Activated CD4-positive, alpha-beta T cell treated with anti-CD3 and anti-CD28 coated beads for 36 hours (primary cell): Measurements from ENCODE around the gene ETAA1. TPM values are rescaled to one million over a fixed set of nuclear protein-coding genes. Genes with fewer than 3 reads are reported as not detected.

ENCODE experiments used
- ATAC-seq: fragments of 200-7000 bp; cut with Tn5 transposase; one replicate; pipeline ENCODE4 v1.10.0; 2021; ENCODE audit warnings: mild to moderate bottlenecking, moderate library complexity
- CTCF ChIA-PET: fragments of 350-600 bp; sonication (Branson Sonifier 250); formaldehyde crosslinking; loops from one replicate; lab custom pipeline; 2021; ENCODE audit warnings: antibody characterized with exemption; lab: Charles Lee
- POLR2A ChIA-PET: fragments of 350-600 bp; sonication (Branson Sonifier 250); formaldehyde crosslinking; loops from one replicate; lab custom pipeline; 2021; ENCODE audit warnings: antibody characterized with exemption, inconsistent platforms; lab: Charles Lee
- DNase-seq: peaks from one replicate; pipeline ENCODE4 v3.0.0-alpha.2; 2020
- H3K27ac Mint-ChIP-seq: one replicate; pipeline ENCODE4 v1.8.0; 2021; ENCODE audit warnings: mixed read lengths
- H3K27me3 Mint-ChIP-seq: one replicate; pipeline ENCODE4 v1.8.0; 2021; ENCODE audit warnings: mixed read lengths
- H3K36me3 Mint-ChIP-seq: one replicate; pipeline ENCODE4 v1.8.0; 2021; ENCODE audit warnings: low read depth, mixed read lengths
- H3K4me1 Mint-ChIP-seq: one replicate; pipeline ENCODE4 v1.8.0; 2021; ENCODE audit warnings: mixed read lengths
- H3K4me3 Mint-ChIP-seq: one replicate; pipeline ENCODE4 v1.8.0; 2021; ENCODE audit warnings: mild to moderate bottlenecking, moderate library complexity, mixed read lengths
- H3K9me3 Mint-ChIP-seq: one replicate; pipeline ENCODE4 v1.8.0; 2021; ENCODE audit warnings: low read depth, mixed read lengths
- intact Hi-C, 2 experiments: fragments of 100-400 bp; cut with DNase I in 1 of 2; cut with micrococcal nuclease in 1 of 2; formaldehyde crosslinking; loops; one replicate each; pipeline versions ENCODE4 v1.14.2 to v1.15.1; 2022 to 2024; cut with DNase I, micrococcal nuclease
- total RNA-seq, 2 experiments: library from RNA; stranded (reverse); gene quantifications; one replicate each; pipeline ENCODE4 v1.2.3, GENCODE V29; 2021

The ETAA1 gene
- total RNA-seq, 2 experiments from 2014 or later = 13.7 to 17.1 TPM

DNA sequence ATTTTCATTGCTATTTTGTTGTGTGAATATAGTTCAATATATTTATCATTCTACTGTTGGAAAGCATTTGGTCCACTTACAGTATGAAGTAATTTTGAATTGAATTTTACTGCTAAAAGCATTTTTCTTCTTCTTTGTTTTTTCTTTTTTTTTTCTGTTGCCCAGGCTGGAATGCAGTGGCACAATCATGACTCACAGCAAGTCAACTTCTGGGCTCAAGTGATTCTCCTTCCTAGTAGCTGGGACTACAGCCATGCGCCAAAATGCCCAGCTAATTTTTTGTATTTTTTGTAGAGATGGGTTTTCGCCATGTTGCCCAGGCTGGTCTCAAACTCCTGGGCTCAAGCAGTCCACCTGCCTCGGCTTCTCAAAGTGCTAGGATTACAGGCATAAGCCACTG lies 2.4 kb upstream of the ETAA1 start:
- Mint-ChIP-seq H3K4me3 (no peak overlapping the region), H3K36me3 (peaks cover 4% of the 10 kb centered on the region), H3K27ac (no peak overlapping the region), H3K4me1 (peaks cover 6% of the 10 kb centered on the region), H3K9me3 (no peaks in the 10 kb centered on the region), H3K27me3 (no peaks in the 10 kb centered on the region)
- ATAC-seq (no peak), DNase-seq (no peak)
- ChIA-PET CTCF (interaction anchor here (0.6 kb wide), 1 partner anchor 17 kb away, joined by 3 read pairs; no protein-coding TSS in a partner anchor), POLR2A (no interaction called here)
- intact Hi-C loops = loop anchor here in 1 of 2 experiments (5.0 kb wide), 3 partner anchors 858 to 1962 kb away; partner anchors contain the start of genes APLF, FBXO48, PPP3R1 and SPRED2

DNA sequence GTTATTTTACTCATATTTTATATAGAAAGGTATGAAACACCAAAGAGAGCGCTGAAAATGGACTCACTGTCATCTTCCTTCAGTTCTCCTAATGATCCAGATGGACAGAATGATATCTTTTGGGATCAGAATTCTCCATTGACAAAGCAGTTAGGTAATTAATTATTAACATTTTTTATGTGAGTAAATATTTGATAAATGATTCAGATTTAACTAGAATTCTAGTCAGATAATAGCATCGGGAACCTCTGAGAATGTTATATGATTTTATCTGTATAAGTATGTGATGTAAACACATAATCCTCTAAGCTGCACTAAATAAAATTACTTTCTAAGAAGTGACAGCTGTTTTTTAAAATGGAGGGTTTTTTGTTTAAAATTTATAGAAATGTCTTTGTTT lies 2.0 kb downstream of the ETAA1 start:
- intact Hi-C loops = loop anchor here in 1 of 2 experiments (5.0 kb wide), 3 partner anchors 853 to 1967 kb away; partner anchors contain the start of genes APLF, FBXO48, PPP3R1 and SPRED2
- H3K36me3 Mint-ChIP-seq = peaks cover 21% of the 10 kb centered on the region
- DNase-seq (no peak), ATAC-seq (no peak)
- H3K4me1 Mint-ChIP-seq = peaks cover 12% of the 10 kb centered on the region
- ChIA-PET POLR2A (no interaction called here), CTCF (no interaction called here)
- no peak overlapping the region for H3K27ac Mint-ChIP-seq
- no peak overlapping the region for H3K4me3 Mint-ChIP-seq
- H3K27me3 Mint-ChIP-seq = no peaks in the 10 kb centered on the region
- no peaks in the 10 kb centered on the region for H3K9me3 Mint-ChIP-seq

DNA sequence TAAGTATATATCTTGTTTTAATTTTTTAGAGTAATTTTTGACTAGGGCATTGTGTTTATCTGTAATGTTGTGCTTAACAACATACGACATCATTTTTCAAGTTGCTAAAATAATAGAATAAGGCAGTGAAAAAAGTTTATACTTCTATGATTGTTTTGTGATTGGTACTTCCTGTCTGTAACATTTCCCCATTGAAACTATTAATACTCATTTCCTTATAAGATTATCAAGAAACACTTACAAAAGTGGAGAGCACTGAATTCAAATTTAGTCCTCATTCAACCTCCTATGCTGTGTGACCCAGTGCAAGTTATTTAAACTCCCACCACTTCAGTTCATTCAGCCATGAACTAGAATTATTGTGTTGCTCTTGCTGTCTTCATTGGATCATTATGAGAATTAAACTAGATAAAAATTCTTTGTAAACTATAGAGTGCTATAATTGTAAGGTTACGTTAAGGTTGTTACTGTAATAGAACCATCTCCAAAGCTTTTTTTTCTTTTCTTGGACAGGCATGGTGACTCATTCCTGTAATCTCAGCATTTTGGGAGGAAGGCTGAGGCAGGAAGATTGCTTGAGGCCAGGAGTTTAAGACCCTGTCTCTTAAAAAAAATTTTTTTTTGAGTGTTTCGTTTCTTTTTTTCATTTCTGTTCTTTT lies 2.8 kb downstream of the ETAA1 start:
- Mint-ChIP-seq H3K27ac (no peak overlapping the region), H3K4me1 (peaks cover 16% of the 10 kb centered on the region), H3K9me3 (no peaks in the 10 kb centered on the region), H3K4me3 (no peak overlapping the region), H3K27me3 (no peaks in the 10 kb centered on the region), H3K36me3 (peaks cover 29% of the 10 kb centered on the region)
- ChIA-PET CTCF (interaction anchor here (0.7 to 1.4 kb wide), 2 partner anchors 9 to 474 kb away, joined by 4 read pairs; no protein-coding TSS in a partner anchor), POLR2A (no interaction called here)
- intact Hi-C loops = loop anchor here in 1 of 2 experiments (5.0 kb wide), 3 partner anchors 852 to 1968 kb away; partner anchors contain the start of genes APLF, FBXO48, PPP3R1 and SPRED2
- ATAC-seq (no peak), DNase-seq (no peak)

DNA sequence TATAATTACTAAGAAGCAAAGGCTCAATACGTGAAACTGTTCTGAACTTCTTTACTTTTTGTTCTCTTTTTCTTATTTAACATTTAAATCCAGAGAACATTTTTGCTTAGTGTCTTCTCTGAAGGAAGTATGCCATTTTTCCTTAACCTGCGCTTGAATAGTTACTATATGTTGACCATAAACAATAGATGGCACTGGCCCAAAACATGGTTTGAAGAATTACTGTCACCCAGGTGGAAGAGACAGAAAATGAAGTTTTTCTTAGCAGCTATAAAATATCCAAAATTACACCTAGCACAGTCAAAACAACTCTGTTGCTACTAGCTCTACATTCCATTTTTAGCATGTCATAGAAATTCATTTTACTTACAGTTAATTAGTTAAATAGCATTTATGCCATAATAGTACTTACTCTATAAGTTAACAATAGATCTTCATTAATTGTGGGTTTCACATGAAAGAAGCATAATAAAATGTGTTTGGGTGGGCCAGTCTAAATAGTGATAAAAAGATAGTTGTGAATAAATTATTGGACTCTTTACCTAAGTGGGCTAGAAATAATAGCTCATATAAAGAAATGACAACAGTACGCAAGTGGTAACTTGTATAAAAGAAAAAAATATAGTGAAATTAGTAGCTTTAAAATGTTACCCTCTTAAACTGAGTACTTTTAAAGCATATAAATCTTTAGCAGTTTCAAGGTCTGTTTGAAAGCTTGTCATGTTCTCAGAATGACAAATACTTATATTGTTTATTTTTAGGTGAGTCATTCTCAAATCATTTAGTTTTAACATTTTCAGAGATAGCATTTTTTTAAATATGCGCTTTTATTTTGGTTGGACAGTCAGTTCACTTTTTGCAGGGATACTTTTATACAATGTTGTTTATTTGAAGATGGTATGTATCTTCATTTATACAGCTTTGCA lies 3.7 kb downstream of the ETAA1 start:
- H3K36me3 Mint-ChIP-seq = peaks cover 33% of the 10 kb centered on the region
- peaks cover 16% of the 10 kb centered on the region for H3K4me1 Mint-ChIP-seq
- DNase-seq = no peak
- no peak overlapping the region for H3K4me3 Mint-ChIP-seq
- no peaks in the 10 kb centered on the region for H3K9me3 Mint-ChIP-seq
- ChIA-PET CTCF (interaction anchor here (0.7 to 1.4 kb wide), 3 partner anchors 8 to 343 kb away, joined by 3 to 4 read pairs (median 3); no protein-coding TSS in a partner anchor), POLR2A (interaction anchor here (0.5 kb wide), 1 partner anchor 283 kb away, joined by 3 read pairs; no protein-coding TSS in a partner anchor)
- no peak overlapping the region for H3K27ac Mint-ChIP-seq
- ATAC-seq = no peak
- H3K27me3 Mint-ChIP-seq = no peaks in the 10 kb centered on the region
- intact Hi-C loops = no loop called here

DNA sequence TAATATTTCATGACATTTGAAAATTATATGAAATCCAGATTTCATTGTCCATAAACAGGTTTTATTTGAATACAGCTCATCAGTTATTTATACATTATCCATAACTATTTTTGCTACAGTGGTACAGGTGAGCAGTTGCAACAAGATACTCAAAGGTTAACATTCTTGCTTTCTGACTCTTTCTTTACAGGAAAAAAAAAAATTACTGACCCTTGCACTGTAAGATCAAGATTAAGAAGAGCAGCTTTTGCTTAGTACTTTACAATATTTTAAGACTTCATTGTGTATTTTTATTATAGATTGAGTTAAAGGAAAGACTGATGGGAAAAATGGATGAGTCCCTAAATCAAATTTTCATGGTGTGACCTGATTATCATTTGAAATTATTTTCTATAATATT lies 11.2 kb downstream of the ETAA1 start:
- POLR2A ChIA-PET = no interaction called here
- no peak overlapping the region for H3K27ac Mint-ChIP-seq

DNA sequence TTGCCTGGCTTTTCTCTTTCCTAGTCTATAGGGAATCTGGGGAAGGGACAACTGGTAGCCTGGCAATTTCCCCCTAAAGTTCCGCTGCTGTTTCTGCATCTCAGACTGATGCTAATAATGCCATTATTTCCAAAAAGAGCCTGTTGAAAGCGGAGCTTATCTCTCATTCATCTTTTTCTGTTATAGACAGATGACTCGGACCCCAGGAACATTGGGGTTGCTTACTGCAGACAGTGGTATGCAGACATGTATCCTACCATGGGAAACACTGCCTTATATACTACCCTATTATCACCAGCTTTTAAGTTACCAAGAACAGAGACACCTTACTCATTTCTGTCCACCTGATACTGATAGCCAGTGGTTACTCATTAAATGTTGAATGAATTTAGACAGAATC lies 15.3 kb downstream of the ETAA1 start:
- Mint-ChIP-seq H3K4me1 (no peaks in the 10 kb centered on the region), H3K27ac (no peak overlapping the region), H3K9me3 (no peaks in the 10 kb centered on the region), H3K36me3 (peaks cover 11% of the 10 kb centered on the region), H3K4me3 (no peak overlapping the region), H3K27me3 (no peaks in the 10 kb centered on the region)
- intact Hi-C loops = no loop called here
- ChIA-PET POLR2A (no interaction called here), CTCF (interaction anchor here (1.1 kb wide), 1 partner anchor 21 kb away, joined by 4 read pairs; no protein-coding TSS in a partner anchor)
- ATAC-seq (no peak), DNase-seq (no peak)

More for the DNA sequence above, 11.2 kb downstream of the ETAA1 start:
- peaks cover 10% of the 10 kb centered on the region for H3K4me1 Mint-ChIP-seq
- CTCF ChIA-PET = interaction anchor here (0.9 kb wide), 1 partner anchor 11 kb away, joined by 3 read pairs; no protein-coding TSS in a partner anchor
- H3K9me3 Mint-ChIP-seq = no peaks in the 10 kb centered on the region
- peaks cover 34% of the 10 kb centered on the region for H3K36me3 Mint-ChIP-seq
- H3K4me3 Mint-ChIP-seq = no peak overlapping the region
- intact Hi-C loops = no loop called here
- ATAC-seq = no peak
- DNase-seq = no peak
- H3K27me3 Mint-ChIP-seq = no peaks in the 10 kb centered on the region

DNA sequence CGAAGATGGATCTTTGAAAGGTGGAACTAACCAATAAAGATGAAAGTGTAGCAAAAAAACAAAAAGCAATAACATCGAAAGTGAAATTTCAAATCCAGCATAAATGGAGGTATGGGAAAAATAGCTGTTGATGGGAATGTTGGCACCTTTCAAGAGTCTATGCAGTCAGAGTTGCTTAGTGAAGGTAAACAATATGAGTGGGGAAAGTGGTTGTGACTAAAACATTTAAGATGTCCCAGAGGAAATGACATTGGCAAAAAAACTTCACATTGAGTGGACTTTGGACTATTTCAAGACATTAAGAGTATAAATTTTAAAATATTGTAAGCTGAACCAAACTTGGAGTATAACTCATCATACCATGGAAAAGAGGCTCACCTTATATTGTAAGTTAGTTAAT lies 17.7 kb downstream of the ETAA1 start:
- ATAC-seq (no peak), DNase-seq (no peak)
- H3K27me3 Mint-ChIP-seq = no peaks in the 10 kb centered on the region
- ChIA-PET CTCF (no interaction called here), POLR2A (no interaction called here)
- no peak overlapping the region for H3K27ac Mint-ChIP-seq
- intact Hi-C loops = no loop called here
- H3K9me3 Mint-ChIP-seq = no peaks in the 10 kb centered on the region
- H3K4me1 Mint-ChIP-seq = no peaks in the 10 kb centered on the region
- H3K36me3 Mint-ChIP-seq = peaks cover 7% of the 10 kb centered on the region
- no peak overlapping the region for H3K4me3 Mint-ChIP-seq

DNA sequence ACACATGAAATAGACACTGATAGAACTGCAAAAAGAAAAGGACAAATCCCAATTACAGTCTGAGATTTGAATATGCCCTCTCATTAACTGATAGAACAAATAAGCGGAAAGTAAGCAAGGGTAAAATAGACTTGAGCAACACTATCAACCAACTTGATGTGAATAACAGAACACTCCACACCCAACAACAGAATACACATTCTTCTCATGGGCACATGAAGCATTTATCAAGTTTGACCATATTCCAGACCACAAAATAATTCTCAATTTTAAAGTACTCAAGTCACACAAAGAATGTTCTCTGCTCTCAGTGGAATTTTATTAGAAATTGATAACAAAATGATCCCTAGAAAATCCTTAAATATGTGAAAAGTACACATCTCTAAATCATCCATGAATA lies 19.0 kb downstream of the ETAA1 start:
- peaks cover 2% of the 10 kb centered on the region for H3K36me3 Mint-ChIP-seq
- H3K27ac Mint-ChIP-seq = no peak overlapping the region
- ChIA-PET POLR2A (no interaction called here), CTCF (no interaction called here)
- ATAC-seq = no peak
- intact Hi-C loops = no loop called here
- no peak for DNase-seq
- no peaks in the 10 kb centered on the region for H3K27me3 Mint-ChIP-seq
- no peaks in the 10 kb centered on the region for H3K4me1 Mint-ChIP-seq
- H3K4me3 Mint-ChIP-seq = no peak overlapping the region
- no peaks in the 10 kb centered on the region for H3K9me3 Mint-ChIP-seq

DNA sequence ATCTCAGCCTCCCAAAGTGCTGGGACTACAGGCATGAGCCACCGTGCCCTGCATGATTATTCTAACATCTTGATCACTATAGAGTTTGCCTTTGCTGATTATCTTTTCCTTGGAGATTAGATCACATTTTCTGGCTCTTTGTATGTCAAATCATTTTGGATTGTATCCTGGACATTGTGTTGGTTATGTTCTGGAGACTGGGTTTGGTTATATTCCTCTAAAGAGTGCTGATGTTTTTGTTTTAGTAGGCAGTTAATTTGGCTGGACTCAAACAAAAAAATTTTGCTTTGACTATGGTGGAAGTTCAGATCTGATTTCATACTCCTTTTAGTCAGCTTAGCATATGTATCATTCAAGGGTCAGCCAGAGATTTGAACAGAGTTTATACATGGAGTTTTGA lies 26.4 kb downstream of the ETAA1 start:
- peaks cover 3% of the 10 kb centered on the region for H3K27me3 Mint-ChIP-seq
- intact Hi-C loops = no loop called here
- peaks cover 7% of the 10 kb centered on the region for H3K9me3 Mint-ChIP-seq
- no peaks in the 10 kb centered on the region for H3K36me3 Mint-ChIP-seq
- DNase-seq (no peak), ATAC-seq (no peak)
- no peaks in the 10 kb centered on the region for H3K4me1 Mint-ChIP-seq
- no peak overlapping the region for H3K4me3 Mint-ChIP-seq
- no peak overlapping the region for H3K27ac Mint-ChIP-seq
- POLR2A ChIA-PET = no interaction called here
- CTCF ChIA-PET = no interaction called here

DNA sequence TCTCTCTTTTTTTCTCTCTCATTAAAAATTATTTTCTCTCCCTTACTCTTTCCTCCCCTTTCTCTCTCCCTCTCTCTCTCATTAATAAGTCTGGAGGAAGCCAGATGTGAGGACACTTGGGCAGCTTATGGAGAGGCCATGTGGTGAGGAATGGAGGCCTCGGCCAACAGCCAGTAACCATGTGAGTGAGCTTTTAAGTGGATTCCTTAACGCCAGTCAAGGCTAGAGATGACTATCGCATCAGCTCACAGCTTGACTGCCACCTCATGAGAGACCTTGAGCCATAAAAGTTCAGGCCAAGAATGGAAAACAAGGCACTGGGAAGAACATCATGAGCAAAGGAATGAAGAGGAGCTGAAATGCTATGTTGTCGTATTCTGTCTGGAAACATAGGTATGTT lies 39.1 kb downstream of the ETAA1 start:
- intact Hi-C loops = no loop called here
- peaks cover 20% of the 10 kb centered on the region for H3K27me3 Mint-ChIP-seq
- ChIA-PET POLR2A (no interaction called here), CTCF (no interaction called here)
- no peaks in the 10 kb centered on the region for H3K36me3 Mint-ChIP-seq
- no peak for ATAC-seq
- H3K27ac Mint-ChIP-seq = no peak overlapping the region
- no peak for DNase-seq
- H3K4me1 Mint-ChIP-seq = no peaks in the 10 kb centered on the region
- no peaks in the 10 kb centered on the region for H3K9me3 Mint-ChIP-seq
- H3K4me3 Mint-ChIP-seq = no peak overlapping the region

DNA sequence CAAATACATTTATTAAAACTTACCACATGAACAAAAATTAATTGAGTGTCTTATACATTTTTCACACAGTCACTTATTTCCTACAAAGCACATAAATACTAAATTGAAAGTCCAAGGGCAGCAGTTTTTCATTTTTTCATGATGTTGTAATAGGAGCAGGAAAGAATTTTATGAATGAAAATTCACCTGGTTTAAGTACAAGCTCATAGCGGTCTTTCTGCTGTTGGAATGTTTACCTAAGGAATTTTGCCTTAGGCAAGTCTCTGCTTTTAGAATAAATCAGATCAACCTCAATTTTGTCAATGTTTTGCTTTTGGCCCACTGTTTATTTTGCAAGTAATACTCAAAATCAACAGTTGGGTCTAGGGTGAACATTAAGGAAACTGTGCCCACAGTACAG lies 40.0 kb downstream of the ETAA1 start:
- no peaks in the 10 kb centered on the region for H3K36me3 Mint-ChIP-seq
- H3K4me1 Mint-ChIP-seq = no peaks in the 10 kb centered on the region
- H3K27me3 Mint-ChIP-seq = peaks cover 24% of the 10 kb centered on the region
- ATAC-seq (no peak), DNase-seq (no peak)
- ChIA-PET CTCF (no interaction called here), POLR2A (no interaction called here)
- H3K4me3 Mint-ChIP-seq = no peak overlapping the region
- H3K27ac Mint-ChIP-seq = no peak overlapping the region
- intact Hi-C loops = no loop called here
- no peaks in the 10 kb centered on the region for H3K9me3 Mint-ChIP-seq
